Measurements from ENCODE around the gene ZFHX3. TPM values are rescaled to one million over a fixed set of nuclear protein-coding genes. Genes with fewer than 3 reads are reported as not detected.
A peak's percentile ranks its signal among the peaks of the same experiment; 100 is the strongest.

ZFHX3 gene
- total RNA-seq, 1 donor from 2014 or later: 34.8 TPM

GRCh38 chr16:72836181-72836580 lies 211.7 kb downstream of the ZFHX3 start:
- intact Hi-C loops (cut with DNase I): no loop called here
- Histone ChIP-seq H3K27ac (no peak overlapping the region), H3K4me3 (no peak overlapping the region), H3K36me3 (no peaks in the 10 kb centered on the region), H3K9me3 (no peaks in the 10 kb centered on the region), H3K27me3 (no peaks in the 10 kb centered on the region), H3K4me1 (peaks cover 5 to 16% of the 10 kb centered on the region in 2 donors)
- DNase-seq (ENCODE audit: low spot score in 2 of 2): no peak
- no peak for TF ChIP-seq CTCF (IDR thresholded peaks at IDR 0.05)

GRCh38 chr16:72835086-72835485 lies 212.8 kb downstream of the ZFHX3 start:
- peaks cover 0 to 10% of the 10 kb centered on the region in 2 donors for H3K4me1 ChIP-seq
- H3K27ac ChIP-seq: peak overlapping the region in 1 of 2 donors; percentile 23
- H3K27me3 ChIP-seq: no peaks in the 10 kb centered on the region
- no peak overlapping the region for H3K4me3 ChIP-seq
- no peak for DNase-seq (ENCODE audit: low spot score in 2 of 2)
- no peaks in the 10 kb centered on the region for H3K9me3 ChIP-seq
- TF ChIP-seq CTCF (IDR thresholded peaks at IDR 0.05): no peak
- intact Hi-C loops (cut with DNase I): no loop called here
- no peaks in the 10 kb centered on the region for H3K36me3 ChIP-seq

- intact Hi-C loops (cut with DNase I): loop anchor here (5.0 kb wide), 2 partner anchors 103 to 213 kb away; partner anchors contain the start of gene ZFHX3
- Histone ChIP-seq H3K27ac (peak overlapping the region; percentile 16 to 23), H3K4me3 (no peak overlapping the region), H3K36me3 (peaks cover 0 to 3% of the 10 kb centered on the region in 2 donors), H3K27me3 (no peaks in the 10 kb centered on the region), H3K4me1 (peaks cover 0 to 10% of the 10 kb centered on the region in 2 donors), H3K9me3 (no peaks in the 10 kb centered on the region)
- TF ChIP-seq CTCF (IDR thresholded peaks at IDR 0.05): no peak
- DNase-seq (ENCODE audit: low spot score in 2 of 2): no peak
Observed at GRCh38 chr16:72834499-72834898, 213.4 kb downstream of the ZFHX3 start.

- intact Hi-C loops (cut with DNase I): loop anchor here (2.0 to 5.0 kb wide), 3 partner anchors 103 to 363 kb away; partner anchors contain the start of gene ZFHX3
- Histone ChIP-seq H3K36me3 (peaks cover under 1 to 8% of the 10 kb centered on the region in 2 donors), H3K4me1 (peaks cover 0 to 10% of the 10 kb centered on the region in 2 donors), H3K27ac (peak overlapping the region; percentile 63 to 66), H3K27me3 (no peaks in the 10 kb centered on the region), H3K4me3 (no peak overlapping the region), H3K9me3 (no peaks in the 10 kb centered on the region)
- no peak for TF ChIP-seq CTCF (IDR thresholded peaks at IDR 0.05)
- no peak for DNase-seq (ENCODE audit: low spot score in 2 of 2)
Observed at GRCh38 chr16:72833969-72834368, 214.0 kb downstream of the ZFHX3 start.

- Histone ChIP-seq H3K4me1 (peaks cover 3 to 13% of the 10 kb centered on the region in 2 donors), H3K36me3 (peaks cover 3 to 13% of the 10 kb centered on the region in 2 donors), H3K4me3 (no peak overlapping the region), H3K9me3 (no peaks in the 10 kb centered on the region), H3K27ac (peak overlapping the region; percentile 63 to 66), H3K27me3 (no peaks in the 10 kb centered on the region)
- TF ChIP-seq CTCF (IDR thresholded peaks at IDR 0.05): no peak
- DNase-seq (ENCODE audit: low spot score in 2 of 2): no peak
- intact Hi-C loops (cut with DNase I): loop anchor here (2.0 to 5.0 kb wide), 3 partner anchors 104 to 363 kb away; partner anchors contain the start of gene ZFHX3
Observed at GRCh38 chr16:72833482-72833881, 214.4 kb downstream of the ZFHX3 start.
